HCT116 (cell line): ENCODE results near the gene PTOV1. TPM values are rescaled to one million over a fixed set of nuclear protein-coding genes. Genes with fewer than 3 reads are reported as not detected.

ENCODE experiments used
- ATAC-seq: fragments of 200-7000 bp; cut with Tn5 transposase; 2 replicates; pipeline ENCODE4 v1.9.1; 2020; ENCODE audit warnings: mild to moderate bottlenecking, moderate library complexity
- BruUV-seq: library from RNA; stranded (reverse); fragments of 400-500 nt; replicated peaks from 2 replicates; lab custom pipeline; 2021; lab: Mats Ljungman, UMichigan
- CTCF ChIA-PET: fragments of 300-600 bp; sonication (Branson Sonifier 250); formaldehyde crosslinking; loops from one replicate; lab custom pipeline; 2021; ENCODE audit warnings: antibody characterized with exemption; lab: Charles Lee
- POLR2A ChIA-PET: fragments of 300-600, 350-600 bp; sonication (Branson Sonifier 250); formaldehyde crosslinking; loops from one replicate; lab custom pipeline; 2021; ENCODE audit warnings: antibody characterized with exemption; lab: Charles Lee
- RAD21 ChIA-PET, 2 experiments: fragments of 300-600 bp; sonication (Branson Sonifier 250); formaldehyde crosslinking; loops; one replicate each; lab custom pipeline; 2023; ENCODE audit warnings: low total read pairs in 2 of 2; ENCODE audit not compliant: uncharacterized antibody in 2 of 2, unreplicated experiment in 2 of 2, low non-redundant PET in 1 of 2; lab: Charles Lee
- DNase-seq: peaks from one replicate; pipeline ENCODE4 v3.0.0-alpha.2; 2010; ENCODE audit warnings: low read depth, low spot score
- H2AFZ ChIP-seq: fragments of 200-600 bp; shearing (Covaris generic), sonication (generic); 2 replicates; pipeline ENCODE4 v1.6.1; 2017; ENCODE audit warnings: low read depth, mixed run types, mixed read lengths, antibody characterized with exemption, low read length; ENCODE audit not compliant: poor library complexity, severe bottlenecking
- H3K27ac ChIP-seq: 2 replicates; pipeline ENCODE4 v1.5.1; 2012; ENCODE audit warnings: low read depth, low read length
- H3K27me3 ChIP-seq: fragments of 200-600 bp; sonication (generic); 2 replicates; pipeline ENCODE4 v1.6.1; 2016; ENCODE audit warnings: mixed run types, low read length, mixed read lengths; ENCODE audit not compliant: insufficient read depth
- H3K36me3 ChIP-seq, 2 experiments: fragments of 200-500 bp in 1 of 2; fragments of 200-600 bp in 1 of 2; sonication (Bioruptor generic) in 1 of 2; sonication (generic) in 1 of 2; 2 replicates each; pipeline versions ENCODE4 v1.5.1 to v1.6.1; 2014 to 2016; ENCODE audit warnings: low read length in 2 of 2, inconsistent platforms in 1 of 2, mixed read lengths in 1 of 2, mixed run types in 1 of 2; ENCODE audit not compliant: insufficient read depth in 2 of 2, control insufficient read depth in 1 of 2
- H3K4me1 ChIP-seq, 2 experiments: fragments of 200-600 bp in 1 of 2; sonication (generic) in 1 of 2; 2 replicates each; pipeline versions ENCODE4 v1.5.1 to v1.6.1; 2012 to 2017; ENCODE audit warnings: low read length in 2 of 2, inconsistent platforms in 1 of 2, mild to moderate bottlenecking in 1 of 2, mixed read lengths in 1 of 2, mixed run types in 1 of 2, moderate library complexity in 1 of 2; ENCODE audit not compliant: insufficient read depth in 2 of 2, control insufficient read depth in 1 of 2
- H3K4me2 ChIP-seq: fragments of 200-600 bp; sonication (generic); 2 replicates; pipeline ENCODE4 v1.6.1; 2017; ENCODE audit warnings: mixed run types, low read length, mixed read lengths
- H3K4me3 ChIP-seq, 2 experiments: fragments of 200-600 bp in 1 of 2; sonication (generic) in 1 of 2; replicated peaks in 1 of 2; 2 replicates each; pipeline ENCODE4 v1.5.1; 2011 to 2016; ENCODE audit warnings: low read length in 2 of 2, control low read depth in 1 of 2, low read depth in 1 of 2, mild to moderate bottlenecking in 1 of 2, mixed read lengths in 1 of 2, mixed run types in 1 of 2
- H3K79me2 ChIP-seq: fragments of 200-600 bp; sonication (generic); 2 replicates; pipeline ENCODE4 v1.6.1; 2017; ENCODE audit warnings: mild to moderate bottlenecking, mixed run types, low read length, moderate library complexity, mixed read lengths; ENCODE audit not compliant: insufficient read depth
- H3K9ac ChIP-seq: fragments of 200-600 bp; sonication (generic); 2 replicates; pipeline ENCODE4 v1.6.1; 2016; ENCODE audit warnings: low read length, mixed read lengths
- H3K9me2 ChIP-seq: fragments of 200-600 bp; sonication (generic), shearing (Covaris generic); 2 replicates; pipeline ENCODE4 v1.6.1; 2017; ENCODE audit warnings: mixed run types, mild to moderate bottlenecking, moderate library complexity; ENCODE audit not compliant: insufficient read depth
- H3K9me3 ChIP-seq, 2 experiments: fragments of 200-500 bp in 1 of 2; fragments of 200-600 bp in 1 of 2; sonication (Bioruptor generic) in 1 of 2; sonication (generic) in 1 of 2; 2 replicates each; pipeline ENCODE4 v1.6.1; 2014 to 2017; ENCODE audit warnings: low read length in 2 of 2, mixed read lengths in 2 of 2, inconsistent platforms in 1 of 2, low read depth in 1 of 2, mild to moderate bottlenecking in 1 of 2, mixed run types in 1 of 2, moderate library complexity in 1 of 2; ENCODE audit not compliant: control insufficient read depth in 1 of 2, insufficient read depth in 1 of 2
- H4K20me1 ChIP-seq: fragments of 200-600 bp; sonication (generic), shearing (Covaris generic); 2 replicates; pipeline ENCODE4 v1.6.1; 2017; ENCODE audit warnings: mixed run types, mild to moderate bottlenecking, moderate library complexity; ENCODE audit not compliant: insufficient read depth
- ELF1 ChIP-seq: IDR thresholded peaks from 2 replicates; pipeline ENCODE4 v1.6.1; 2012; ENCODE audit warnings: low read depth, borderline replicate concordance
- EZH2 ChIP-seq: fragments of 200-600 bp; sonication (generic); IDR thresholded peaks from 2 replicates; pipeline ENCODE4 v1.6.1; 2017; ENCODE audit warnings: antibody characterized with exemption, mixed run types
- JUND ChIP-seq: IDR thresholded peaks from 2 replicates; pipeline ENCODE4 v1.6.1; 2012
- RAD21 ChIP-seq: IDR thresholded peaks from 2 replicates; pipeline ENCODE4 v1.6.1; 2012; ENCODE audit warnings: low read depth, mild to moderate bottlenecking
- SIN3A ChIP-seq: IDR thresholded peaks from 2 replicates; pipeline ENCODE4 v1.6.1; 2012; ENCODE audit warnings: low read depth
- ZFX ChIP-seq: fragments of 450-650 bp; IDR thresholded peaks from 2 replicates; pipeline ENCODE4 v1.6.1; 2017
- intact Hi-C: fragments of 100-400 bp; cut with micrococcal nuclease; formaldehyde crosslinking; loops from 2 replicates; pipeline ENCODE4 v1.10.0; 2022
- total RNA-seq: library from RNA; stranded (reverse); gene quantifications from one replicate; pipeline ENCODE4 v1.2.1, GENCODE V29; 2021; ENCODE audit not compliant: unreplicated experiment

Gene PTOV1
- total RNA-seq, 1 experiment from 2014 or later, result 236 TPM

GRCh38 chr19:49872245-49873128 is 21.5 kb downstream of the PTOV1 start:
- H3K27ac ChIP-seq, result 0 out of 2 replicates have a peak overlapping the region, but pooled peaks have one; percentile 20
- no peak overlapping the region for H3K4me3 ChIP-seq
- DNase-seq (no peak), ATAC-seq (no peak)
- peaks cover 0 to 9% of the 10 kb centered on the region in 2 experiments; a peak in 1 of 4 replicates for H3K36me3 ChIP-seq
- no peaks in the 10 kb centered on the region for H4K20me1 ChIP-seq
- H3K79me2 ChIP-seq, result peaks cover 26% of the 10 kb centered on the region
- no peaks in the 10 kb centered on the region for H3K9me2 ChIP-seq
- H2AFZ ChIP-seq, result no peak overlapping the region
- no peaks in the 10 kb centered on the region for H3K9me3 ChIP-seq
- peaks cover 21 to 46% of the 10 kb centered on the region in 2 experiments; a peak in 3 of 4 replicates for H3K4me1 ChIP-seq
- intact Hi-C loops, result no loop called here
- H3K4me2 ChIP-seq, result no peak overlapping the region
- ChIA-PET POLR2A (interaction anchor here (0.6 kb wide), 1 partner anchor 365 kb away, joined by 3 read pairs; no protein-coding TSS in a partner anchor), RAD21 (no interaction called here), CTCF (no interaction called here)
- no peaks in the 10 kb centered on the region for H3K27me3 ChIP-seq
- no peak for TF ChIP-seq RAD21
- no peak for TF ChIP-seq EZH2
- no peak for TF ChIP-seq ZFX
- no peak for TF ChIP-seq SIN3A
- no TSS peak for BruUV-seq
- H3K9ac ChIP-seq, result no peak overlapping the region

- peaks cover 20 to 39% of the 10 kb centered on the region in 2 experiments; a peak in 3 of 4 replicates for H3K4me1 ChIP-seq
- ChIA-PET CTCF (no interaction called here), RAD21 (no interaction called here)
- no peak overlapping the region for H3K4me3 ChIP-seq
- no peak for TF ChIP-seq ELF1
- TF ChIP-seq JUND, result no peak
- TF ChIP-seq, all 23 proteins: peak for 0
- H3K9me2 ChIP-seq, result no peaks in the 10 kb centered on the region
- intact Hi-C loops, result no loop called here
- H3K9me3 ChIP-seq, result no peaks in the 10 kb centered on the region
- no peak for DNase-seq
- H4K20me1 ChIP-seq, result no peaks in the 10 kb centered on the region
- no peak overlapping the region for H2AFZ ChIP-seq
- peaks cover 0 to 9% of the 10 kb centered on the region in 2 experiments; a peak in 1 of 4 replicates for H3K36me3 ChIP-seq
- BruUV-seq, result no TSS peak
- H3K27ac ChIP-seq, result no peak overlapping the region; the same call in 1 of the 2 replicates
- no peak overlapping the region for H3K9ac ChIP-seq
- no peaks in the 10 kb centered on the region for H3K27me3 ChIP-seq
- H3K79me2 ChIP-seq, result peaks cover 26% of the 10 kb centered on the region
- POLR2A ChIA-PET, result interaction anchor here (0.6 kb wide), 1 partner anchor 366 kb away, joined by 3 read pairs; no protein-coding TSS in a partner anchor
- no peak for ATAC-seq
- no peak overlapping the region for H3K4me2 ChIP-seq
Measured at GRCh38 chr19:49873129-49873521, 22.2 kb downstream of the PTOV1 start.
